SK-N-SH (cell line): Measurements from ENCODE around the gene SMYD3. TPM values are rescaled to one million over a fixed set of nuclear protein-coding genes. Genes with fewer than 3 reads are reported as not detected.
A peak's percentile ranks its signal among the peaks of the same experiment; 100 is the strongest.

Source experiments
- CTCF ChIA-PET: fragments of 300-600, 350-600 bp; formaldehyde crosslinking; extraction: SDS; loops from one replicate; lab custom pipeline; 2021; lab: Yijun Ruan, JAX
- POLR2A ChIA-PET: fragments of 350-600 bp; sonication (Branson Sonifier 250); formaldehyde crosslinking; extraction: SDS; loops from one replicate; lab custom pipeline; 2020; ENCODE audit warnings: antibody characterized with exemption, inconsistent platforms; lab: Yijun Ruan, JAX
- DNase-seq: peaks from one replicate; pipeline ENCODE4 v3.0.0; 2012
- H2AFZ ChIP-seq: fragments of 200-600 bp; sonication (generic); 2 replicates; pipeline ENCODE4 v1.8.1; 2016; ENCODE audit warnings: antibody characterized with exemption, mild to moderate bottlenecking, low read depth
- H3F3A ChIP-seq: fragments of 200-600 bp; sonication (generic); replicated peaks from 2 replicates; pipeline ENCODE3; 2016; ENCODE audit warnings: antibody characterized with exemption, mild to moderate bottlenecking; ENCODE audit not compliant: insufficient read depth
- H3K27ac ChIP-seq, 2 experiments: fragments of 200-500 bp in 1 of 2; fragments of 200-600 bp in 1 of 2; sonication (Bioruptor generic) in 1 of 2; sonication (generic), shearing (Covaris generic) in 1 of 2; 2 replicates each; pipeline versions ENCODE4 v1.5.1 to v1.6.1; 2014 to 2016; ENCODE audit warnings: low read depth in 2 of 2, inconsistent platforms in 1 of 2, low read length in 1 of 2, mild to moderate bottlenecking in 1 of 2, mixed read lengths in 1 of 2
- H3K27me3 ChIP-seq: fragments of 200-600 bp; sonication (generic), shearing (Covaris generic); 2 replicates; pipeline ENCODE4 v1.6.1; 2016; ENCODE audit warnings: mixed run types; ENCODE audit not compliant: insufficient read depth
- H3K36me3 ChIP-seq, 2 experiments: fragments of 200-500 bp in 1 of 2; fragments of 200-600 bp in 1 of 2; sonication (Bioruptor generic) in 1 of 2; sonication (generic) in 1 of 2; replicated peaks in 1 of 2; 2 replicates each; pipeline versions ENCODE3 to v1.5.1; 2014 to 2016; ENCODE audit warnings: low read length in 1 of 2, mild to moderate bottlenecking in 1 of 2; ENCODE audit not compliant: insufficient read depth in 2 of 2, control insufficient read depth in 1 of 2
- H3K4me1 ChIP-seq, 2 experiments: fragments of 200-500 bp in 1 of 2; fragments of 200-600 bp in 1 of 2; sonication (Bioruptor generic) in 1 of 2; sonication (generic), shearing (Covaris generic) in 1 of 2; 2 replicates each; pipeline versions ENCODE4 v1.5.1 to v1.6.1; 2014 to 2016; ENCODE audit warnings: low read depth in 1 of 2, low read length in 1 of 2, mixed run types in 1 of 2; ENCODE audit not compliant: insufficient read depth in 2 of 2, control insufficient read depth in 1 of 2
- H3K4me2 ChIP-seq: fragments of 200-600 bp; sonication (generic), shearing (Covaris generic); 2 replicates; pipeline ENCODE4 v1.6.1; 2017; ENCODE audit warnings: mixed run types
- H3K4me3 ChIP-seq, 2 experiments: fragments of 200-500 bp in 1 of 2; fragments of 200-600 bp in 1 of 2; sonication (Bioruptor generic) in 1 of 2; sonication (generic), shearing (Covaris generic) in 1 of 2; 2 replicates each; pipeline versions ENCODE4 v1.5.1 to v1.8.1; 2014 to 2016; ENCODE audit warnings: low read depth in 2 of 2, inconsistent platforms in 1 of 2, low read length in 1 of 2, mild to moderate bottlenecking in 1 of 2, mixed read lengths in 1 of 2, moderate library complexity in 1 of 2
- H3K79me2 ChIP-seq: fragments of 200-600 bp; sonication (generic); 2 replicates; pipeline ENCODE4 v1.8.1; 2017; ENCODE audit warnings: mild to moderate bottlenecking; ENCODE audit not compliant: insufficient read depth
- H3K9ac ChIP-seq: fragments of 200-600 bp; sonication (generic); 2 replicates; pipeline ENCODE4 v1.6.1; 2017; ENCODE audit warnings: mixed run types
- H3K9me2 ChIP-seq: fragments of 200-600 bp; sonication (generic); 2 replicates; pipeline ENCODE4 v1.6.1; 2017; ENCODE audit warnings: mixed run types
- H3K9me3 ChIP-seq: fragments of 200-600 bp; sonication (generic); 2 replicates; pipeline ENCODE4 v1.6.1; 2017; ENCODE audit warnings: mixed run types, mild to moderate bottlenecking, moderate library complexity
- H4K20me1 ChIP-seq: fragments of 200-600 bp; sonication (generic); 2 replicates; pipeline ENCODE4 v1.6.1; 2017; ENCODE audit warnings: mild to moderate bottlenecking, mixed run types; ENCODE audit not compliant: insufficient read depth
- CHD2 ChIP-seq: fragments of 150-350 bp; IDR thresholded peaks from 2 replicates; pipeline ENCODE4 v1.6.1; 2018; ENCODE audit warnings: low read length; ENCODE audit not compliant: partially characterized antibody
- FOXM1 ChIP-seq: IDR thresholded peaks from 2 replicates; pipeline ENCODE4 v1.4.0; 2012; ENCODE audit warnings: low read depth, mild to moderate bottlenecking
- GABPA ChIP-seq: IDR thresholded peaks from 2 replicates; pipeline ENCODE4 v1.4.0; 2012; ENCODE audit warnings: low read depth, mild to moderate bottlenecking
- GATA2 ChIP-seq: sonication (generic); formaldehyde crosslinking; IDR thresholded peaks from 2 replicates; pipeline ENCODE4 v1.5.0; 2020; ENCODE audit warnings: mild to moderate bottlenecking, missing genetic modification reagents
- IRF3 ChIP-seq: fragments of 150-350 bp; IDR thresholded peaks from 2 replicates; pipeline ENCODE4 v1.6.1; 2016; ENCODE audit warnings: mild to moderate bottlenecking, low read depth, low read length
- MXI1 ChIP-seq: IDR thresholded peaks from 2 replicates; pipeline ENCODE4 v1.6.1; 2012; ENCODE audit warnings: mild to moderate bottlenecking, low read depth, low read length, improper control_type of control experiment
- NRF1 ChIP-seq: IDR thresholded peaks from 2 replicates; pipeline ENCODE4 v1.6.1; 2012; ENCODE audit warnings: low read depth, mild to moderate bottlenecking, low read length
- RXRA ChIP-seq: IDR thresholded peaks from 2 replicates; pipeline ENCODE4 v1.4.0; 2012; ENCODE audit warnings: low read depth, mild to moderate bottlenecking, borderline replicate concordance
- TAF1 ChIP-seq: IDR thresholded peaks from 2 replicates; pipeline ENCODE4 v1.6.1; 2012; ENCODE audit warnings: low read depth, mild to moderate bottlenecking, low read length, moderate library complexity, borderline replicate concordance
- USF1 ChIP-seq: IDR thresholded peaks from 2 replicates; pipeline ENCODE4 v1.4.0; 2012; ENCODE audit warnings: low read depth, borderline replicate concordance
- USF2 ChIP-seq: fragments of 150-350 bp; IDR thresholded peaks from 2 replicates; pipeline ENCODE4 v1.6.1; 2017; ENCODE audit warnings: antibody characterized with exemption, low read length, low read depth, borderline replicate concordance
- YY1 ChIP-seq: IDR thresholded peaks from 2 replicates; pipeline ENCODE4 v1.4.0; 2012; ENCODE audit warnings: low read depth, mild to moderate bottlenecking
- ZBTB33 ChIP-seq: IDR thresholded peaks from 2 replicates; pipeline ENCODE4 v1.4.0; 2012; ENCODE audit warnings: low read depth, borderline replicate concordance
- whole genome bisulfite sequencing: methylation state at CpG from one replicate; pipeline ENCODE4 v1.1.6; 2017; ENCODE audit warnings: low lambda C conversion rate; 5-methylcytosine and 5-hydroxymethylcytosine counted together
- polyA plus RNA-seq, 3 experiments: library from polyadenylated mRNA; depleted of rRNA; stranded (reverse); fragments of >200 nt; gene quantifications; 2 replicates each; pipeline ENCODE4 v1.2.3, GENCODE V29; 2012

SMYD3 gene
- polyA plus RNA-seq, 1 of the 3 experiments (the other 2 are of a cell fraction), result 31.4 TPM

- Histone ChIP-seq H3K4me1 (peaks cover 5 to 21% of the 10 kb centered on the region in 2 experiments; a peak in 3 of 4 replicates), H3K9ac (no peak overlapping the region), H3K27ac (peak overlapping the region in 1 of 2 experiments; percentile 92; a peak in 2 of 4 replicates), H3K27me3 (no peaks in the 10 kb centered on the region), H3K4me2 (no peak overlapping the region), H3K4me3 (no peak overlapping the region), H3K79me2 (no peaks in the 10 kb centered on the region), H3F3A (peaks cover 14% of the 10 kb centered on the region), H3K9me2 (no peaks in the 10 kb centered on the region), H4K20me1 (no peaks in the 10 kb centered on the region), H2AFZ (no peak overlapping the region), H3K36me3 (no peaks in the 10 kb centered on the region), H3K9me3 (no peaks in the 10 kb centered on the region)
- 55% methylated on average over 2 of the region's 2 CpGs for WGBS
- no peak for TF ChIP-seq IRF3
- no peak for TF ChIP-seq USF2
- no peak for TF ChIP-seq GABPA
- no peak for TF ChIP-seq TAF1
- no peak for TF ChIP-seq FOXM1
- no peak for TF ChIP-seq ZBTB33
- TF ChIP-seq YY1, result no peak
- TF ChIP-seq MXI1, result no peak
- no peak for TF ChIP-seq USF1
- no peak for TF ChIP-seq GATA2 (CRISPR knock-in tag)
- no peak for TF ChIP-seq RXRA
- TF ChIP-seq CHD2, result no peak
- no peak for TF ChIP-seq NRF1
- POLR2A ChIA-PET, result no interaction called here
- CTCF ChIA-PET, result interaction anchor here (0.7 to 5.6 kb wide), 23 partner anchors 10 to 850 kb away, joined by 3 to 83 read pairs (median 3); partner anchors contain the start of gene KIF26B
- no peak for DNase-seq
These were observed 503.7 kb downstream of the SMYD3 start for GRCh38 chr1:246003442-246003730.
